Measurements from ENCODE around the gene JAZF1. TPM values are rescaled to one million over a fixed set of nuclear protein-coding genes. Genes with fewer than 3 reads are reported as not detected.

JAZF1 gene
- total RNA-seq, 1 donor from 2014 or later = 4.7 TPM

- intact Hi-C loops (cut with micrococcal nuclease) = no loop called here
These were observed 68.1 kb downstream of the JAZF1 start for GRCh38 chr7:28112467-28112866.

- intact Hi-C loops (cut with micrococcal nuclease) = no loop called here
These were observed 68.6 kb downstream of the JAZF1 start for GRCh38 chr7:28112012-28112411.

- intact Hi-C loops (cut with micrococcal nuclease) = no loop called here
These were observed 70.1 kb downstream of the JAZF1 start for GRCh38 chr7:28110427-28111012.

GRCh38 chr7:28108747-28109146 is 71.8 kb downstream of the JAZF1 start:
- intact Hi-C loops (cut with micrococcal nuclease) = no loop called here

- intact Hi-C loops (cut with micrococcal nuclease) = no loop called here
These were observed 72.6 kb downstream of the JAZF1 start for GRCh38 chr7:28107960-28108359.

GRCh38 chr7:28106321-28106829 is 74.2 kb downstream of the JAZF1 start:
- intact Hi-C loops (cut with micrococcal nuclease) = no loop called here

- intact Hi-C loops (cut with micrococcal nuclease) = no loop called here
These were observed 75.4 kb downstream of the JAZF1 start for GRCh38 chr7:28105234-28105633.

- intact Hi-C loops (cut with micrococcal nuclease) = no loop called here
These were observed 75.8 kb downstream of the JAZF1 start for GRCh38 chr7:28104811-28105210.

- intact Hi-C loops (cut with micrococcal nuclease) = no loop called here
These were observed 76.5 kb downstream of the JAZF1 start for GRCh38 chr7:28104041-28104541.

- intact Hi-C loops (cut with micrococcal nuclease) = no loop called here
These were observed 77.8 kb downstream of the JAZF1 start for GRCh38 chr7:28102797-28103196.

- intact Hi-C loops (cut with micrococcal nuclease) = loop anchor here (1.0 kb wide), 2 partner anchors 34 to 900 kb away; no protein-coding TSS in a partner anchor
These were observed 83.9 kb downstream of the JAZF1 start for GRCh38 chr7:28096713-28097112.

- intact Hi-C loops (cut with micrococcal nuclease) = no loop called here
These were observed 85.4 kb downstream of the JAZF1 start for GRCh38 chr7:28095231-28095630.

GRCh38 chr7:28093623-28094232 is 86.9 kb downstream of the JAZF1 start:
- intact Hi-C loops (cut with micrococcal nuclease) = no loop called here

GRCh38 chr7:28091190-28091589 is 89.4 kb downstream of the JAZF1 start:
- intact Hi-C loops (cut with micrococcal nuclease) = no loop called here

GRCh38 chr7:28088901-28089714 is 91.5 kb downstream of the JAZF1 start:
- intact Hi-C loops (cut with micrococcal nuclease) = loop anchor here (10.0 kb wide), 1 partner anchor 64 kb away; no protein-coding TSS in a partner anchor

GRCh38 chr7:28088032-28088431 is 92.6 kb downstream of the JAZF1 start:
- intact Hi-C loops (cut with micrococcal nuclease) = loop anchor here (10.0 kb wide), 1 partner anchor 63 kb away; no protein-coding TSS in a partner anchor

- intact Hi-C loops (cut with micrococcal nuclease) = loop anchor here (10.0 kb wide), 1 partner anchor 61 kb away; no protein-coding TSS in a partner anchor
These were observed 94.4 kb downstream of the JAZF1 start for GRCh38 chr7:28086198-28086597.

- intact Hi-C loops (cut with micrococcal nuclease) = loop anchor here (10.0 kb wide), 1 partner anchor 59 kb away; no protein-coding TSS in a partner anchor
These were observed 96.3 kb downstream of the JAZF1 start for GRCh38 chr7:28083998-28084985.

- intact Hi-C loops (cut with micrococcal nuclease) = loop anchor here (10.0 kb wide), 1 partner anchor 59 kb away; no protein-coding TSS in a partner anchor
These were observed 97.2 kb downstream of the JAZF1 start for GRCh38 chr7:28083164-28083997.

All from T-helper 1 cell treated with Interleukin-12 subunit alpha and Interleukin-12 subunit beta and Interleukin-4 antibody, amounts not matched to agents 30 ng/mL and 1 ng/mL, for 36 hours (primary cell).